PC-9 (cell line): ENCODE results near the gene DGCR2. TPM values are rescaled to one million over a fixed set of nuclear protein-coding genes. Genes with fewer than 3 reads are reported as not detected.

Experiments
- BruUV-seq: library from RNA; stranded (reverse); fragments of 400-500 nt; replicated peaks from 2 replicates; lab custom pipeline; 2021; lab: Mats Ljungman, UMichigan
- CTCF ChIA-PET: fragments of 300-600 bp; sonication (Branson Sonifier 250); formaldehyde crosslinking; loops from one replicate; lab custom pipeline; 2022; ENCODE audit warnings: antibody characterized with exemption; lab: Charles Lee
- POLR2A ChIA-PET: fragments of 300-600 bp; sonication (Branson Sonifier 250); formaldehyde crosslinking; loops from one replicate; lab custom pipeline; 2022; ENCODE audit warnings: antibody characterized with exemption; ENCODE audit not compliant: unreplicated experiment; lab: Charles Lee
- DNase-seq, 2 experiments: peaks; one replicate each; pipeline versions ENCODE4 v3.0.0 to v3.0.0-alpha.2; 2015 to 2022; ENCODE audit warnings: mixed read lengths in 1 of 2
- H2AFZ ChIP-seq: fragments of 200-600 bp; sonication (generic); 2 replicates; pipeline ENCODE4 v1.8.1; 2017; ENCODE audit warnings: antibody characterized with exemption
- H3F3A ChIP-seq: fragments of 200-600 bp; sonication (generic); 2 replicates; pipeline ENCODE4 v1.8.1; 2017; ENCODE audit warnings: antibody characterized with exemption, mild to moderate bottlenecking, low read depth; ENCODE audit not compliant: insufficient read depth
- H3K27ac ChIP-seq: fragments of 200-600 bp; sonication (generic); 2 replicates; pipeline ENCODE4 v1.6.1; 2016; ENCODE audit warnings: mixed run types
- H3K27me3 ChIP-seq: fragments of 200-600 bp; sonication (generic); 2 replicates; pipeline ENCODE4 v1.6.1; 2016; ENCODE audit warnings: low read depth, mixed run types; ENCODE audit not compliant: insufficient read depth
- H3K36me3 ChIP-seq: fragments of 200-600 bp; sonication (generic); 2 replicates; pipeline ENCODE4 v1.6.1; 2016; ENCODE audit warnings: low read depth, mixed run types
- H3K4me1 ChIP-seq: fragments of 200-600 bp; sonication (generic); replicated peaks from 2 replicates; pipeline ENCODE4 v1.6.1; 2016; ENCODE audit warnings: mixed run types; ENCODE audit not compliant: insufficient read depth
- H3K4me2 ChIP-seq: fragments of 200-600 bp; sonication (generic); 2 replicates; pipeline ENCODE4 v1.6.1; 2017; ENCODE audit warnings: mixed run types
- H3K4me3 ChIP-seq: fragments of 200-600 bp; sonication (generic); 2 replicates; pipeline ENCODE4 v1.6.1; 2016; ENCODE audit warnings: mixed run types
- H3K79me2 ChIP-seq: fragments of 200-600 bp; sonication (generic); 2 replicates; pipeline ENCODE4 v1.6.1; 2017; ENCODE audit warnings: low read depth, mixed run types
- H3K9me2 ChIP-seq: fragments of 200-600 bp; sonication (generic); 2 replicates; pipeline ENCODE4 v1.8.1; 2017; ENCODE audit warnings: mild to moderate bottlenecking; ENCODE audit not compliant: insufficient read depth
- H3K9me3 ChIP-seq: fragments of 200-600 bp; sonication (generic); 2 replicates; pipeline ENCODE4 v1.8.1; 2016; ENCODE audit warnings: low read depth; ENCODE audit not compliant: insufficient read depth
- H4K20me1 ChIP-seq: fragments of 200-600 bp; sonication (generic); 2 replicates; pipeline ENCODE4 v1.8.1; 2017; ENCODE audit not compliant: insufficient read depth
- EZH2 ChIP-seq: fragments of 200-600 bp; sonication (generic); IDR thresholded peaks from 2 replicates; pipeline ENCODE4 v1.8.0; 2017; ENCODE audit warnings: antibody characterized with exemption, low read depth
- intact Hi-C: fragments of 100-400 bp; cut with micrococcal nuclease; formaldehyde crosslinking; loops from one replicate; pipeline ENCODE4 v1.10.0; 2022; ENCODE audit not compliant: unreplicated experiment
- total RNA-seq: library from RNA; stranded (reverse); gene quantifications from 2 replicates; pipeline ENCODE4 v1.2.3, GENCODE V29; 2021
- TF ChIP-seq, protein P1 (sequence below): fragments of 200-600 bp; sonication (generic); conservative IDR thresholded peaks from 2 replicates; pipeline ENCODE4 v1.6.1; 2017; ENCODE audit warnings: mixed run types, antibody characterized with exemption, mild to moderate bottlenecking, moderate library complexity

DGCR2 gene
- total RNA-seq, 1 experiment from 2014 or later = 37.6 TPM

GRCh38 chr22:18996376-18996900 lies 125.8 kb downstream of the DGCR2 start:
- no peaks in the 10 kb centered on the region for H3K9me3 ChIP-seq
- H3K27ac ChIP-seq = no peak overlapping the region
- no peaks in the 10 kb centered on the region for H4K20me1 ChIP-seq
- no peaks in the 10 kb centered on the region for H3F3A ChIP-seq
- no peaks in the 10 kb centered on the region for H3K79me2 ChIP-seq
- H3K9me2 ChIP-seq = no peaks in the 10 kb centered on the region
- intact Hi-C loops = no loop called here
- ChIA-PET POLR2A (no interaction called here), CTCF (no interaction called here)
- H3K4me1 ChIP-seq = no peaks in the 10 kb centered on the region
- TF ChIP-seq EZH2 = no peak
- TF ChIP-seq, protein P1, sequence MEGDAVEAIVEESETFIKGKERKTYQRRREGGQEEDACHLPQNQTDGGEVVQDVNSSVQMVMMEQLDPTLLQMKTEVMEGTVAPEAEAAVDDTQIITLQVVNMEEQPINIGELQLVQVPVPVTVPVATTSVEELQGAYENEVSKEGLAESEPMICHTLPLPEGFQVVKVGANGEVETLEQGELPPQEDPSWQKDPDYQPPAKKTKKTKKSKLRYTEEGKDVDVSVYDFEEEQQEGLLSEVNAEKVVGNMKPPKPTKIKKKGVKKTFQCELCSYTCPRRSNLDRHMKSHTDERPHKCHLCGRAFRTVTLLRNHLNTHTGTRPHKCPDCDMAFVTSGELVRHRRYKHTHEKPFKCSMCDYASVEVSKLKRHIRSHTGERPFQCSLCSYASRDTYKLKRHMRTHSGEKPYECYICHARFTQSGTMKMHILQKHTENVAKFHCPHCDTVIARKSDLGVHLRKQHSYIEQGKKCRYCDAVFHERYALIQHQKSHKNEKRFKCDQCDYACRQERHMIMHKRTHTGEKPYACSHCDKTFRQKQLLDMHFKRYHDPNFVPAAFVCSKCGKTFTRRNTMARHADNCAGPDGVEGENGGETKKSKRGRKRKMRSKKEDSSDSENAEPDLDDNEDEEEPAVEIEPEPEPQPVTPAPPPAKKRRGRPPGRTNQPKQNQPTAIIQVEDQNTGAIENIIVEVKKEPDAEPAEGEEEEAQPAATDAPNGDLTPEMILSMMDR = no peak
- no peak overlapping the region for H3K4me3 ChIP-seq
- H3K4me2 ChIP-seq = no peak overlapping the region
- no peaks in the 10 kb centered on the region for H3K36me3 ChIP-seq
- peaks cover 14% of the 10 kb centered on the region; the same call in 1 of the 2 replicates for H3K27me3 ChIP-seq
- no TSS peak for BruUV-seq
- no peak for DNase-seq
- H2AFZ ChIP-seq = no peak overlapping the region

DNA sequence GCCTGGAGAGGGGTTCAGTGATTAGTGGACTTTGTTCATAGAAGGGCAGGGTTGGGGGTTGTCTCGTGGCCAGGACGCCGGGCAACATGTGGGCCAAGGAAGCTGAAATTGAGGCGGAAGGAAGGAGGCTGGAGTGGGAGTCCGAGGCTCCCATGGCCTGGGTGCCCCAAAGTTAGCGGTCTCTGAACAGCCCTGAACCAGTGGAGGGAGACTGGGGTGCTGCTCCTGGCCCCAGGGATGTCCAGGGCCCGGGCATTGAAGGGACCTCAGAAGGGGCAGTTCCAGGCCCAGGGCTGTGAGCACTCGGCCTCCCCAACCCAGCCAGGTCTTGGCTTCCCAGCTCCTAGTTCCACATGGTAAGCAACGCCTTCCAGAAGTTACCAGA lies 126.9 kb downstream of the DGCR2 start:
- intact Hi-C loops = no loop called here
- POLR2A ChIA-PET = no interaction called here
- H2AFZ ChIP-seq = no peak overlapping the region

DNA sequence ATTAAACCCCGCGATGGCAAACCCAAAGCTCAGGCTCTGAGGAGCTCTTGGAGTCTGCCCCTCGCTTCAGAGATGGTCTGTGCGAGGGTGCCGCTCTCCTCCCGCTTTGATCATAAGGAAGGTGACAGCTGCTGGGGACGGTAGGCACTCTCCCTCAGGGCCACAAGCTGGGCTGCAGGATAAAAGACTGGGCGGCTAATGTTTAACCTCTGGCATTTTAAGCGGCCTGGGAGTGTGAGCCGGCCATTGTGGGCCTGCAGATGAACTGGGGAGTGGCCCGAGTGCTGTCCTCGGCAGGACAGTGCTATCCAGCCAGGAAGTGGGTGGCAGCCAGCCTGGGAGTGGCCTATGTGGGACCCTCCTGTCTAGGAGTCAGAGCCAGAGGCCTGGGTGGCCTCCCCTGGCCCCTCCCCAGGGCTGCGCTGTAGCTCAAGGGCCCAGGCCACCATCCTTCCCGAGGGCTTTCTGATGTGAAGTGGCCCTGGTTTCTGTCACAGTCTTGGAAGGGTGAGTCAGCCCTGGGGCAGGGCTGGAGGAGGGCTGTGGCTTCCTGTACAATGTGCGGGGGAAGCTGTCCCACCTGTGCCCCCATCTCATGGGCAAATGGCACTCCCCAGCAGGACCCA lies 127.4 kb downstream of the DGCR2 start:
- no peaks in the 10 kb centered on the region for H3K4me1 ChIP-seq
- no peaks in the 10 kb centered on the region for H3K79me2 ChIP-seq
- TF ChIP-seq EZH2 = no peak
- TF ChIP-seq, protein P1 = no peak
- H3K27me3 ChIP-seq = peaks cover 10% of the 10 kb centered on the region; the same call in 1 of the 2 replicates
- H4K20me1 ChIP-seq = no peaks in the 10 kb centered on the region
- no peaks in the 10 kb centered on the region for H3K36me3 ChIP-seq
- no peaks in the 10 kb centered on the region for H3K9me3 ChIP-seq
- peak in 1 of 2 experiments; percentile 38 for DNase-seq
- no peaks in the 10 kb centered on the region for H3K9me2 ChIP-seq
- H3F3A ChIP-seq = no peaks in the 10 kb centered on the region
- CTCF ChIA-PET = no interaction called here
- no peak overlapping the region for H3K4me2 ChIP-seq
- no TSS peak for BruUV-seq
- POLR2A ChIA-PET = no interaction called here
- no peak overlapping the region for H3K27ac ChIP-seq
- H2AFZ ChIP-seq = no peak overlapping the region
- intact Hi-C loops = no loop called here
- H3K4me3 ChIP-seq = no peak overlapping the region

More for the DNA sequence above, 126.9 kb downstream of the DGCR2 start:
- no peaks in the 10 kb centered on the region for H3K9me3 ChIP-seq
- H4K20me1 ChIP-seq = no peaks in the 10 kb centered on the region
- CTCF ChIA-PET = no interaction called here
- no peak for TF ChIP-seq EZH2
- TF ChIP-seq, protein P1 = no peak
- no peak overlapping the region for H3K4me2 ChIP-seq
- H3K36me3 ChIP-seq = no peaks in the 10 kb centered on the region
- H3K79me2 ChIP-seq = no peaks in the 10 kb centered on the region
- DNase-seq = no peak
- H3K9me2 ChIP-seq = no peaks in the 10 kb centered on the region
- H3K27me3 ChIP-seq = peaks cover 12% of the 10 kb centered on the region; the same call in 1 of the 2 replicates
- no TSS peak for BruUV-seq
- H3K4me1 ChIP-seq = no peaks in the 10 kb centered on the region
- no peak overlapping the region for H3K27ac ChIP-seq
- no peaks in the 10 kb centered on the region for H3F3A ChIP-seq
- H3K4me3 ChIP-seq = no peak overlapping the region
